Posterior cingulate gyrus (tissue), 11 donors: ENCODE data around the gene FCHSD1.

Experiments used
- DNase-seq, 10 donors: peaks; one replicate each; pipeline versions ENCODE4 v3.0.0 to v3.0.0-alpha.2; 2020 to 2021; ENCODE audit warnings: mixed read lengths in 3 of 10
- intact Hi-C: fragments of 100-400 bp; cut with DNase I; formaldehyde crosslinking; loops from one replicate; pipeline ENCODE4 v1.15.1; 2023

Gene FCHSD1

GRCh38 chr5:141650851-141651727 lies at the start of gene FCHSD1:
Gene FCHSD1, minus strand, starts transcription at chr5:141651418. Its CDS starts 50 bp downstream, at chr5:141651368.
- intact Hi-C loops: no loop called here

GRCh38 chr5:141697586-141697985 lies 46.4 kb upstream of the FCHSD1 start:
- intact Hi-C loops: loop anchor here (10.0 kb wide), 1 partner anchor 447 kb away; no protein-coding TSS in a partner anchor
- no peak for DNase-seq

More at GRCh38 chr5:141650851-141651727, at the start of gene FCHSD1:
- peak; percentile 62 to 97 (median 86) for DNase-seq

GRCh38 chr5:141696431-141696830 lies 45.2 kb upstream of the FCHSD1 start:
- intact Hi-C loops: loop anchor here (10.0 kb wide), 1 partner anchor 448 kb away; no protein-coding TSS in a partner anchor
- no peak for DNase-seq

GRCh38 chr5:141695627-141696215 lies 44.5 kb upstream of the FCHSD1 start:
- intact Hi-C loops: loop anchor here (10.0 kb wide), 1 partner anchor 449 kb away; no protein-coding TSS in a partner anchor
- DNase-seq: peak in 3 of 10 donors; percentile 25 to 89 (median 86)

- intact Hi-C loops: loop anchor here (10.0 kb wide), 1 partner anchor 450 kb away; no protein-coding TSS in a partner anchor
- DNase-seq: no peak
These were observed 43.3 kb upstream of the FCHSD1 start for GRCh38 chr5:141694479-141694878.

- intact Hi-C loops: loop anchor here (1.0 to 10.0 kb wide), 4 partner anchors 186 to 452 kb away; partner anchors contain the start of gene PCDH1
- peak in 8 of 10 donors; percentile 65 to 96 (median 80) for DNase-seq
These were observed 41.9 kb upstream of the FCHSD1 start for GRCh38 chr5:141692919-141693725.

- DNase-seq: peak in 1 of 10 donors; percentile 19
- intact Hi-C loops: loop anchor here (1.0 to 10.0 kb wide), 4 partner anchors 186 to 452 kb away; partner anchors contain the start of gene PCDH1
These were observed 41.3 kb upstream of the FCHSD1 start for GRCh38 chr5:141692533-141692888.

GRCh38 chr5:141691867-141692532 lies 40.8 kb upstream of the FCHSD1 start:
- intact Hi-C loops: loop anchor here (1.0 to 10.0 kb wide), 4 partner anchors 187 to 453 kb away; partner anchors contain the start of gene PCDH1
- DNase-seq: peak; percentile 80 to 98 (median 91)

GRCh38 chr5:141691286-141691866 lies 40.2 kb upstream of the FCHSD1 start:
- intact Hi-C loops: loop anchor here (10.0 kb wide), 1 partner anchor 453 kb away; no protein-coding TSS in a partner anchor
- DNase-seq: peak in 1 of 10 donors; percentile 40

GRCh38 chr5:141686648-141687416 lies 35.6 kb upstream of the FCHSD1 start:
- DNase-seq: peak in 1 of 10 donors; percentile 20
- intact Hi-C loops: no loop called here

- intact Hi-C loops: no loop called here
- DNase-seq: no peak
These were observed 34.4 kb upstream of the FCHSD1 start for GRCh38 chr5:141685591-141685990.

GRCh38 chr5:141683596-141684141 lies 32.5 kb upstream of the FCHSD1 start:
- intact Hi-C loops: no loop called here
- peak in 1 of 10 donors; percentile 25 for DNase-seq

GRCh38 chr5:141681695-141682641 lies 30.8 kb upstream of the FCHSD1 start, which contains the start of gene ARAP3:
Gene ARAP3, minus strand, starts transcription at chr5:141682230. Its CDS starts 1,744 bp downstream, at chr5:141680486.
- DNase-seq: peak in 3 of 10 donors; percentile 28 to 85 (median 47)
- intact Hi-C loops: no loop called here

- peak in 1 of 10 donors; percentile 67 for DNase-seq
- intact Hi-C loops: no loop called here
These were observed 30.1 kb upstream of the FCHSD1 start for GRCh38 chr5:141681295-141681694.

- intact Hi-C loops: no loop called here
- DNase-seq: peak in 1 of 10 donors; percentile 75
These were observed 29.6 kb upstream of the FCHSD1 start for GRCh38 chr5:141680751-141681201.

GRCh38 chr5:141680178-141680577 lies 29.0 kb upstream of the FCHSD1 start:
- intact Hi-C loops: no loop called here
- peak in 1 of 10 donors; percentile 80 for DNase-seq

GRCh38 chr5:141677415-141677814 lies 26.2 kb upstream of the FCHSD1 start:
- intact Hi-C loops: no loop called here
- no peak for DNase-seq
